ENCODE results near the gene LMF1. TPM values are rescaled to one million over a fixed set of nuclear protein-coding genes. Genes with fewer than 3 reads are reported as not detected.

Gene LMF1
- total and polyA plus RNA-seq, 2 of the 8 experiments (the other 6 are each of a cell fraction or from before 2014, with no cell fraction given), result 3.5 to 9.1 TPM

- H3K4me3 ChIP-seq (ENCODE audit: extremely low read depth in 1 of 4, insufficient read depth in 2 of 4, low read depth in 3 of 4, low read length in 4 of 4), result no peak overlapping the region
- no peak overlapping the region for H3K4ac ChIP-seq (replicated peaks; ENCODE audit: insufficient read length, low read depth, low read length)
- H2BK5ac ChIP-seq (ENCODE audit: low read depth, low read length), result no peak overlapping the region
- no peak for TF ChIP-seq SP2 (IDR thresholded peaks at IDR 0.05; ENCODE audit: low read length)
- TF ChIP-seq HDAC2 (IDR thresholded peaks at IDR 0.05; ENCODE audit: borderline replicate concordance in 1 of 2, low read depth in 2 of 2, low read length in 2 of 2), result no peak
- no peak for TF ChIP-seq FOSL1 (IDR thresholded peaks at IDR 0.05; ENCODE audit: insufficient read depth, low read depth, low read length)
- TF ChIP-seq BRCA1 (IDR thresholded peaks at IDR 0.05; ENCODE audit: low read depth, low read length), result no peak
- no peak for TF ChIP-seq SAP30 (IDR thresholded peaks at IDR 0.05; ENCODE audit: insufficient read depth, insufficient replicate concordance, low read length)
- TF ChIP-seq ATF3 (IDR thresholded peaks at IDR 0.05; ENCODE audit: insufficient read depth, low read depth, low read length), result no peak
- no peak for TF ChIP-seq SRF (IDR thresholded peaks at IDR 0.05; ENCODE audit: low read depth, low read length)
- H2BK12ac ChIP-seq (ENCODE audit: low read depth, low read length), result no peak overlapping the region
- H3K14ac ChIP-seq (ENCODE audit: insufficient read length), result no peak overlapping the region
- no peak overlapping the region for H2BK120ac ChIP-seq (replicated peaks; ENCODE audit: low read depth, low read length)
- H3K79me2 ChIP-seq (ENCODE audit: control insufficient read depth in 1 of 2, insufficient read depth in 2 of 2, low read length in 2 of 2), result no peaks in the 10 kb centered on the region
- H3K23ac ChIP-seq (ENCODE audit: insufficient read length), result no peak overlapping the region
- H2BK15ac ChIP-seq (ENCODE audit: low read length), result no peak overlapping the region
- no peak for DNase-seq (ENCODE audit: low read depth in 1 of 2, low spot score in 2 of 2)
- H3K27ac ChIP-seq (ENCODE audit: low read depth, low read length), result no peak overlapping the region
- no peak overlapping the region for H3K18ac ChIP-seq (ENCODE audit: extremely low read depth, low read length)
- H2AFZ ChIP-seq (ENCODE audit: low read length), result no peak overlapping the region
- H3K9ac ChIP-seq (replicated peaks in 1 of 4; ENCODE audit: extremely low read depth in 1 of 4, low read depth in 3 of 4, low read length in 3 of 4), result no peak overlapping the region; a peak in 1 of 7 replicates
- H3K4me2 ChIP-seq (ENCODE audit: insufficient read depth in 1 of 2, low read depth in 2 of 2, low read length in 2 of 2), result no peak overlapping the region
- no peaks in the 10 kb centered on the region for H3K79me1 ChIP-seq (ENCODE audit: low read depth, low read length)
- ChIA-PET CTCF (ENCODE audit: partially characterized antibody) (interaction anchor here (0.6 kb wide), 2 partner anchors 18 to 253 kb away, joined by 3 to 4 read pairs; no protein-coding TSS in a partner anchor), POLR2A (ENCODE audit: partially characterized antibody) (no interaction called here)
- 92% methylated on average over 15 of the region's 15 CpGs; no CpG with 5 or more reads in 1 of the 2 experiments for WGBS, 2 experiments (ENCODE audit: extremely low coverage in 1 of 2, insufficient coverage in 1 of 2, insufficient read length in 1 of 2, insufficient replicate concordance in 2 of 2, low coverage in 1 of 2, low lambda C conversion rate in 2 of 2, missing lambda C conversion rate in 1 of 2)
- no peak for FAIRE-seq
- H3K23me2 ChIP-seq (ENCODE audit: low read depth, low read length), result no peaks in the 10 kb centered on the region
- H3K9me3 ChIP-seq (ENCODE audit: insufficient read depth in 2 of 2, low read depth in 1 of 2, low read length in 1 of 2), result no peaks in the 10 kb centered on the region
- peak overlapping the region; percentile 52 for H4K5ac ChIP-seq (ENCODE audit: insufficient read length, low read depth, low read length)
- no peak overlapping the region for H2AK5ac ChIP-seq (ENCODE audit: low read depth, low read length)
- H2BK20ac ChIP-seq (ENCODE audit: low read length), result no peak overlapping the region
- H4K8ac ChIP-seq (ENCODE audit: extremely low read depth, insufficient read depth, low read length), result no peak overlapping the region
- no peaks in the 10 kb centered on the region for H3K4me1 ChIP-seq (replicated peaks in 1 of 4; ENCODE audit: control insufficient read depth in 3 of 4, insufficient read depth in 4 of 4, low read length in 3 of 4)
- H3K36me3 ChIP-seq (ENCODE audit: control insufficient read depth in 2 of 4, insufficient read depth in 4 of 4, low read length in 3 of 4), result no peaks in the 10 kb centered on the region
- no peak overlapping the region for H4K91ac ChIP-seq (replicated peaks; ENCODE audit: insufficient read length, low read length)
- H3K27me3 ChIP-seq (replicated peaks in 1 of 4; ENCODE audit: control insufficient read depth in 3 of 4, extremely low read depth in 1 of 4, insufficient read depth in 3 of 4, low read length in 3 of 4), result no peaks in the 10 kb centered on the region; a peak in 1 of 7 replicates
- H3K56ac ChIP-seq (replicated peaks; ENCODE audit: insufficient read length, low read depth, low read length), result no peak overlapping the region
- H4K20me1 ChIP-seq (replicated peaks in 1 of 2; ENCODE audit: control insufficient read depth in 1 of 2, insufficient read depth in 2 of 2, low read length in 2 of 2), result no peaks in the 10 kb centered on the region
Observed at GRCh38 chr16:1018447-1019198, 47.8 kb upstream of the LMF1 start.

Data from H1 (cell line).